Fibroblast of lung (primary cell): ENCODE data around the gene CLCF1.

Experiments
- CTCF ChIP-seq, 2 donors: IDR thresholded peaks in 1 of 2; conservative IDR thresholded peaks in 1 of 2; 1 replicate in 1 of 2; 2 replicates in 1 of 2; pipeline ENCODE4 v1.5.1; 2011 to 2012; ENCODE audit warnings: low read length in 2 of 2, control low read depth in 1 of 2, inconsistent platforms in 1 of 2, low read depth in 1 of 2, mild to moderate bottlenecking in 1 of 2
- EZH2 ChIP-seq: IDR thresholded peaks from 2 replicates; pipeline ENCODE4 v1.5.1; 2012; ENCODE audit warnings: low read length, control low read depth, mild to moderate bottlenecking; ENCODE audit errors: missing control alignments

- no peak for TF ChIP-seq CTCF (conservative IDR thresholded peaks at IDR 0.05 in 1 of 2, IDR thresholded peaks at IDR 0.05 in 1 of 2; ENCODE audit: low read depth in 1 of 2, low read length in 2 of 2)
- no peak for TF ChIP-seq EZH2
Measured at GRCh38 chr11:67364169-67364568, 9.2 kb downstream of the CLCF1 start.
